ENCODE measurements around the gene EPHB1. TPM values are rescaled to one million over a fixed set of nuclear protein-coding genes. Genes with fewer than 3 reads are reported as not detected.

Gene EPHB1
- total RNA-seq, 1 experiment from 2014 or later: 2.8 TPM

DNA sequence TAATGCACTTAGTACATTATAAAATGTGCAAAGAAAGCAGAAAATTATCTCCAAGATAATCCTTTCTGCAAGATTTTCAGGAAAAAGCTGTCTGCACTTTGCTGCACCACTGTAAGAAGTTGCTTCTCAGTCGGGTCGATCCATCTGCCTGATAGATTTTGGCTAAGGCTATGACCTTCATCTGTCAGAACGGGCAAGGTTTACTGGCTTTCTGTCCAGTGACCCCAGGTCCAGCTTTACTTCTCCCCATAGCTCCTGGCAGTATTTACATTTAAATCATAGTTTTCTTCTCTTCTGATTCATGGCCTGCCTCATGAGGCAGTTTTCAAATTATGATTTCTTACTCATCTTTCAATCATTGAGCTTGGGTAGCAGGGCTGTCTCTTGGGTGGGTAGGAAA is 422.7 kb downstream of the EPHB1 start:
- Histone ChIP-seq H3K4me2 (ENCODE audit: insufficient read depth, insufficient read length, low read length) (no peak overlapping the region), H3K23ac (ENCODE audit: insufficient read length, low read depth, low read length) (no peak overlapping the region), H3K4ac (ENCODE audit: low read depth, low read length) (no peak overlapping the region), H4K8ac (replicated peaks; ENCODE audit: insufficient read length, low read depth, low read length) (no peak overlapping the region), H3K14ac (ENCODE audit: insufficient read depth, low read length) (no peak overlapping the region), H4K20me1 (ENCODE audit: control insufficient read depth, insufficient read depth, insufficient read length) (no peaks in the 10 kb centered on the region), H3K9ac (ENCODE audit: extremely low read depth, insufficient read length, low read length) (no peak overlapping the region), H3K27me3 (ENCODE audit: insufficient read depth, low read length) (no peaks in the 10 kb centered on the region), H2BK15ac (ENCODE audit: low read depth, low read length) (no peak overlapping the region), H3K79me1 (ENCODE audit: insufficient read depth, low read depth, low read length, poor library complexity, severe bottlenecking) (no peaks in the 10 kb centered on the region), H4K91ac (ENCODE audit: insufficient read length, low read depth, low read length) (no peak overlapping the region), H3K23me2 (ENCODE audit: insufficient read length, low read depth, low read length, poor library complexity, severe bottlenecking) (no peaks in the 10 kb centered on the region), H2BK5ac (ENCODE audit: insufficient read length, low read length) (no peak overlapping the region), H3K27ac (ENCODE audit: insufficient read length, low read depth, low read length) (no peak overlapping the region), H3K79me2 (ENCODE audit: insufficient read depth, low read length) (no peaks in the 10 kb centered on the region), H2BK120ac (ENCODE audit: low read depth, low read length, poor library complexity, severe bottlenecking) (no peak overlapping the region), H3K9me3 (ENCODE audit: control insufficient read depth, low read depth, low read length) (no peaks in the 10 kb centered on the region), H2AK5ac (ENCODE audit: insufficient read length, low read length) (no peak overlapping the region), H3K4me1 (ENCODE audit: insufficient read depth, low read length) (peaks cover 19% of the 10 kb centered on the region; the same call in 1 of the 2 replicates), H3K18ac (ENCODE audit: insufficient read length, low read depth, low read length) (no peak overlapping the region), H2AFZ (ENCODE audit: low read length) (no peak overlapping the region), H3T11ph (ENCODE audit: low read length) (no peak overlapping the region), H2BK12ac (ENCODE audit: insufficient read length, low read depth, low read length) (no peak overlapping the region), H4K5ac (ENCODE audit: insufficient read length, low read depth, low read length) (no peak overlapping the region), H3K56ac (ENCODE audit: insufficient read length, low read depth, low read length) (no peak overlapping the region), H2BK20ac (ENCODE audit: low read depth, low read length, poor library complexity, severe bottlenecking) (no peak overlapping the region)
- no peak overlapping the region for H3K4me3 Mint-ChIP-seq
- TF ChIP-seq, protein P1, sequence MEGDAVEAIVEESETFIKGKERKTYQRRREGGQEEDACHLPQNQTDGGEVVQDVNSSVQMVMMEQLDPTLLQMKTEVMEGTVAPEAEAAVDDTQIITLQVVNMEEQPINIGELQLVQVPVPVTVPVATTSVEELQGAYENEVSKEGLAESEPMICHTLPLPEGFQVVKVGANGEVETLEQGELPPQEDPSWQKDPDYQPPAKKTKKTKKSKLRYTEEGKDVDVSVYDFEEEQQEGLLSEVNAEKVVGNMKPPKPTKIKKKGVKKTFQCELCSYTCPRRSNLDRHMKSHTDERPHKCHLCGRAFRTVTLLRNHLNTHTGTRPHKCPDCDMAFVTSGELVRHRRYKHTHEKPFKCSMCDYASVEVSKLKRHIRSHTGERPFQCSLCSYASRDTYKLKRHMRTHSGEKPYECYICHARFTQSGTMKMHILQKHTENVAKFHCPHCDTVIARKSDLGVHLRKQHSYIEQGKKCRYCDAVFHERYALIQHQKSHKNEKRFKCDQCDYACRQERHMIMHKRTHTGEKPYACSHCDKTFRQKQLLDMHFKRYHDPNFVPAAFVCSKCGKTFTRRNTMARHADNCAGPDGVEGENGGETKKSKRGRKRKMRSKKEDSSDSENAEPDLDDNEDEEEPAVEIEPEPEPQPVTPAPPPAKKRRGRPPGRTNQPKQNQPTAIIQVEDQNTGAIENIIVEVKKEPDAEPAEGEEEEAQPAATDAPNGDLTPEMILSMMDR (conservative IDR thresholded peaks at IDR 0.05): no peak
- peaks cover 2% of the 10 kb centered on the region; the same call in 1 of the 2 replicates for H3K27me3 Mint-ChIP-seq (ENCODE audit: low read depth)
- no peaks in the 10 kb centered on the region for H3K9me3 Mint-ChIP-seq
- H3K27ac Mint-ChIP-seq: no peak overlapping the region; a peak in 1 of 7 replicates
- no CpG with 5 or more reads among the region's 3 CpGs for WGBS (ENCODE audit: extremely low coverage, insufficient read length, low lambda C conversion rate)
- DNase-seq: no peak
- peaks cover 65 to 66% of the 10 kb centered on the region in 2 experiments for H3K4me1 Mint-ChIP-seq
- H3K36me3 Mint-ChIP-seq (ENCODE audit: insufficient read depth in 1 of 3, low read depth in 3 of 3): peaks cover 0 to 2% (median 0%) of the 10 kb centered on the region in 3 experiments; a peak in 1 of 7 replicates

All from H9 (cell line).